Measurements from ENCODE around the gene C2CD3. TPM values are rescaled to one million over a fixed set of nuclear protein-coding genes. Genes with fewer than 3 reads are reported as not detected.
A peak's percentile ranks its signal among the peaks of the same experiment; 100 is the strongest.

Gene C2CD3
- polyA plus RNA-seq, 10 donors, result 14.7 to 25.4 (median 19.3) TPM

GRCh38 chr11:73982595-73982989, 188.2 kb downstream of the C2CD3 start, which contains the start of gene UCP2:
Gene UCP2, minus strand, starts transcription at chr11:73982843. Its CDS starts 4,465 bp downstream, at chr11:73978378.
- DNase-seq, result peak in 2 of 3 donors; percentile 74 to 75

GRCh38 chr11:73981051-73981805, 189.6 kb downstream of the C2CD3 start:
- no peak for DNase-seq

- DNase-seq, result peak in 1 of 3 donors; percentile 45
These were observed 190.5 kb downstream of the C2CD3 start for GRCh38 chr11:73980001-73980961.

- DNase-seq, result no peak
These were observed 192.2 kb downstream of the C2CD3 start for GRCh38 chr11:73978576-73979086.

GRCh38 chr11:73977856-73978519, 192.8 kb downstream of the C2CD3 start:
- DNase-seq, result no peak

- DNase-seq, result no peak
These were observed 194.2 kb downstream of the C2CD3 start for GRCh38 chr11:73976451-73977151.

GRCh38 chr11:73975479-73975757, 195.4 kb downstream of the C2CD3 start:
- no peak for DNase-seq

GRCh38 chr11:73974604-73975478, 196.0 kb downstream of the C2CD3 start:
- DNase-seq, result no peak

- no peak for DNase-seq
These were observed 198.0 kb downstream of the C2CD3 start for GRCh38 chr11:73972620-73973449.

- DNase-seq, result no peak
These were observed 198.6 kb downstream of the C2CD3 start for GRCh38 chr11:73972187-73972586.

- no peak for DNase-seq
These were observed 199.6 kb downstream of the C2CD3 start for GRCh38 chr11:73971175-73971719.

GRCh38 chr11:73969991-73970800, 200.6 kb downstream of the C2CD3 start:
- no peak for DNase-seq

GRCh38 chr11:73969091-73969490, 201.7 kb downstream of the C2CD3 start:
- DNase-seq, result no peak

- DNase-seq, result no peak
These were observed 202.3 kb downstream of the C2CD3 start for GRCh38 chr11:73968356-73968966.

- DNase-seq, result no peak
These were observed 205.1 kb downstream of the C2CD3 start for GRCh38 chr11:73965764-73966121.

GRCh38 chr11:73965076-73965763, 205.6 kb downstream of the C2CD3 start:
- no peak for DNase-seq

GRCh38 chr11:73963861-73964260, 206.9 kb downstream of the C2CD3 start:
- DNase-seq, result no peak
